Neural crest cell (in vitro differentiated cells): Measurements from ENCODE around the gene CYYR1. TPM values are rescaled to one million over a fixed set of nuclear protein-coding genes. Genes with fewer than 3 reads are reported as not detected.
"Not testable (repeated sequence)": the region's sequence is repeated elsewhere in the genome, so short reads cannot be mapped to it uniquely, and the experiment has no call there.

Source experiments
- DNase-seq: peaks from one replicate; pipeline ENCODE4 v3.0.0; 2021; ENCODE audit warnings: low read depth, mixed read lengths, low spot score
- H3K27ac Mint-ChIP-seq: one replicate; pipeline ENCODE4 v1.8.0; 2021; ENCODE audit warnings: mild to moderate bottlenecking, mixed read lengths; ENCODE audit not compliant: unreplicated experiment
- H3K27me3 Mint-ChIP-seq: 2 replicates; pipeline ENCODE4 v1.8.0; 2021; ENCODE audit warnings: low read depth, mild to moderate bottlenecking, mixed read lengths
- H3K36me3 Mint-ChIP-seq: 2 replicates; pipeline ENCODE4 v1.8.0; 2021; ENCODE audit warnings: low read depth, mild to moderate bottlenecking, mixed read lengths
- H3K4me1 Mint-ChIP-seq: 2 replicates; pipeline ENCODE4 v1.8.0; 2021; ENCODE audit warnings: mixed read lengths
- H3K4me3 Mint-ChIP-seq: one replicate; pipeline ENCODE4 v1.8.0; 2021; ENCODE audit warnings: mild to moderate bottlenecking, mixed read lengths
- H3K9me3 Mint-ChIP-seq: 2 replicates; pipeline ENCODE4 v1.8.0; 2021; ENCODE audit warnings: mixed read lengths
- total RNA-seq: library from RNA; stranded (reverse); gene quantifications from 2 replicates; pipeline ENCODE4 v1.2.1, GENCODE V29; 2021
- TF ChIP-seq, protein P1 (sequence below): fragments of 200-600 bp; sonication (generic); conservative IDR thresholded peaks from 2 replicates; pipeline ENCODE4 v1.5.0; 2021; ENCODE audit warnings: antibody characterized with exemption, mild to moderate bottlenecking

CYYR1 gene
- total RNA-seq, 1 donor from 2014 or later: 18.2 TPM

GRCh38 chr21:26469789-26470188 is 103.3 kb downstream of the CYYR1 start:
- Mint-ChIP-seq H3K27me3 (no peaks in the 10 kb centered on the region), H3K4me3 (no peak overlapping the region), H3K36me3 (peaks cover 27% of the 10 kb centered on the region)

GRCh38 chr21:26465916-26466315 is 107.2 kb downstream of the CYYR1 start:
- TF ChIP-seq, protein P1, sequence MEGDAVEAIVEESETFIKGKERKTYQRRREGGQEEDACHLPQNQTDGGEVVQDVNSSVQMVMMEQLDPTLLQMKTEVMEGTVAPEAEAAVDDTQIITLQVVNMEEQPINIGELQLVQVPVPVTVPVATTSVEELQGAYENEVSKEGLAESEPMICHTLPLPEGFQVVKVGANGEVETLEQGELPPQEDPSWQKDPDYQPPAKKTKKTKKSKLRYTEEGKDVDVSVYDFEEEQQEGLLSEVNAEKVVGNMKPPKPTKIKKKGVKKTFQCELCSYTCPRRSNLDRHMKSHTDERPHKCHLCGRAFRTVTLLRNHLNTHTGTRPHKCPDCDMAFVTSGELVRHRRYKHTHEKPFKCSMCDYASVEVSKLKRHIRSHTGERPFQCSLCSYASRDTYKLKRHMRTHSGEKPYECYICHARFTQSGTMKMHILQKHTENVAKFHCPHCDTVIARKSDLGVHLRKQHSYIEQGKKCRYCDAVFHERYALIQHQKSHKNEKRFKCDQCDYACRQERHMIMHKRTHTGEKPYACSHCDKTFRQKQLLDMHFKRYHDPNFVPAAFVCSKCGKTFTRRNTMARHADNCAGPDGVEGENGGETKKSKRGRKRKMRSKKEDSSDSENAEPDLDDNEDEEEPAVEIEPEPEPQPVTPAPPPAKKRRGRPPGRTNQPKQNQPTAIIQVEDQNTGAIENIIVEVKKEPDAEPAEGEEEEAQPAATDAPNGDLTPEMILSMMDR: no peak
- DNase-seq: no peak
- Mint-ChIP-seq H3K9me3 (peaks cover 3% of the 10 kb centered on the region), H3K27ac (no peak overlapping the region), H3K27me3 (no peaks in the 10 kb centered on the region), H3K36me3 (peaks cover 19% of the 10 kb centered on the region), H3K4me1 (no peaks in the 10 kb centered on the region), H3K4me3 (no peak overlapping the region)

More at GRCh38 chr21:26469789-26470188, 103.3 kb downstream of the CYYR1 start:
- Mint-ChIP-seq H3K9me3 (peaks cover 3% of the 10 kb centered on the region), H3K4me1 (no peaks in the 10 kb centered on the region), H3K27ac (no peak overlapping the region)
- TF ChIP-seq, protein P1: no peak
- no peak for DNase-seq

DNA sequence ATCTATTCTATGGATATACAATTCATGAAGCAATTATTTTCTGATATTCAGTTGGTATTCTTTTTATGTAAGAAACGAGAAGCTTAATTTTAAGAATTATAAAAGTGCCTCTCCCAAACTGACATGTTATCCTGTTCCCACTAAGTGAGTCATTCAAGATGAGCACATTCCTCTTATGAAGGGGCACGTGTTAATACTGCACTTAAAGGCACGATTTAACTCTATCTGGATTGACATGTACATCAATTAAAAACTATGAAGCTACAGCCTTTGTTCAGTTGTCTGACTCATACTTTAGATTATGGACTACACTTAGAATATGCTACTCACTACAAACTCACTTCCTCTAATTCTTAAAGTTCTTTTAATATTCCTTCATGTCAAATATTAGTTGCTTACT is 111.6 kb downstream of the CYYR1 start:
- Mint-ChIP-seq H3K4me3 (no peak overlapping the region), H3K27me3 (no peaks in the 10 kb centered on the region), H3K4me1 (no peaks in the 10 kb centered on the region), H3K9me3 (peaks cover 4% of the 10 kb centered on the region), H3K36me3 (no peaks in the 10 kb centered on the region), H3K27ac (no peak overlapping the region)
- TF ChIP-seq, protein P1: no peak
- no peak for DNase-seq

DNA sequence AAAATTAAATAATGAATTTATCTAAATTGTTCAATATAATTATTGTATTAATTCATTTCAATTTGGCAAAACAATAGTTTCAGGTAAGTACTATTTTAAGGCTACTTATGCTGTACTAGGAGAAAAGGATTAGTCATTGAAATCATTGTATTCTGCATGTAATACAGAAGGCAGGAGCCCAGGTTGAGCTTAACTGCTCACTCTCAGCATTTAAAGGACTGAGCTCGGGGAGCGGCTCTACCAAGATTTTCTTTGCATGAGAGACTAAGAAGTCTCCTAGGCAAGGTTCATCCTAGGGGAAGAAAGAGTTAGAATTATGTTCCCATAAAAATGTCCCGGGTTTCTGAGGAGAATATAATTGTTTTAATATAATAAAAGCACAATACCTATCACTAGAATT is 112.5 kb downstream of the CYYR1 start:
- Mint-ChIP-seq H3K27ac (no peak overlapping the region), H3K27me3 (no peaks in the 10 kb centered on the region), H3K36me3 (no peaks in the 10 kb centered on the region), H3K4me3 (no peak overlapping the region), H3K9me3 (peaks cover 4% of the 10 kb centered on the region), H3K4me1 (no peaks in the 10 kb centered on the region)
- TF ChIP-seq, protein P1: no peak
- no peak for DNase-seq

GRCh38 chr21:26458854-26459253 is 114.2 kb downstream of the CYYR1 start:
- H3K4me1 Mint-ChIP-seq, H3K27ac Mint-ChIP-seq, H3K27me3 Mint-ChIP-seq, H3K4me3 Mint-ChIP-seq, H3K9me3 Mint-ChIP-seq, H3K36me3 Mint-ChIP-seq, DNase-seq: not testable (repeated sequence)

DNA sequence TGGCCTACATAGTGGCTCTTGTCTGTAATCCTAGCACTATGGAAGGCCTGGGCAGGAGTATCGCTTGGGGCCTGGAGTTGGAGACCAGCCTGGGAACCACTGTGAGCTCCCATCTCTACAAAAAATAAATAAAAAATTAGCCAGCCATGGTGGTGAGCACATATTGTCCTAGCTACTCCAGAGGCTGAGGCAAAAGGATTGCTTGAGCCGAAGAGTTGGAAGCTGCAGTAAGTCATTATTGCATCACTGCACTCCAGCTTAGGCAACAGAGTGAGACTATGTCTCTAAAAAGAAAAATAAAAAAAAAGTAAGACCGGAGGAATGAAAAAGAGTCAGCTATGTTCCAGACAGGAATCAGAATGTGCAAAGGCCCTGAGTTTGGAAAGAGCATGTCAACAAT is 115.3 kb downstream of the CYYR1 start:
- TF ChIP-seq, protein P1: no peak
- Mint-ChIP-seq H3K9me3 (peaks cover 4% of the 10 kb centered on the region), H3K27me3 (no peaks in the 10 kb centered on the region), H3K4me1 (no peaks in the 10 kb centered on the region), H3K36me3 (no peaks in the 10 kb centered on the region), H3K27ac (no peak overlapping the region), H3K4me3 (no peak overlapping the region)
- no peak for DNase-seq
